HAP-1 (cell line): ENCODE results near the gene FBXW7.

Source experiments
- DNase-seq, 2 experiments: peaks; one replicate each; pipeline ENCODE4 v3.0.0-alpha.2; 2016 to 2020; ENCODE audit warnings: low spot score in 2 of 2
- H3K27me3 ChIP-seq: fragments of 250-450 bp; sonication (Bioruptor Pico); 2 replicates; pipeline ENCODE4 v1.5.1; 2020; ENCODE audit warnings: low read depth, mild to moderate bottlenecking, moderate library complexity
- H3K36me3 ChIP-seq: fragments of 250-450 bp; sonication (Bioruptor Pico); replicated peaks from 2 replicates; pipeline ENCODE4 v1.5.1; 2020; ENCODE audit warnings: mild to moderate bottlenecking
- H3K4me1 ChIP-seq: fragments of 250-450 bp; sonication (Bioruptor Pico); 2 replicates; pipeline ENCODE4 v1.5.1; 2020; ENCODE audit warnings: mild to moderate bottlenecking
- H3K4me3 ChIP-seq: fragments of 250-450 bp; sonication (Bioruptor Pico); 2 replicates; pipeline ENCODE4 v1.5.1; 2020; ENCODE audit warnings: mild to moderate bottlenecking, moderate library complexity
- H3K9me3 ChIP-seq: fragments of 250-450 bp; sonication (Bioruptor Pico); 2 replicates; pipeline ENCODE4 v1.5.1; 2020; ENCODE audit warnings: mild to moderate bottlenecking, moderate library complexity
- in situ Hi-C: fragments of 300-500 bp; cut with MboI; formaldehyde crosslinking; loops from 3 replicates; pipeline ENCODE4 v1.14.3; 2020; ENCODE audit warnings: low sequenced_read_pairs, inconsistent platforms, mixed read lengths

Gene FBXW7

GRCh38 chr4:152464030-152464823 is 71.7 kb downstream of the FBXW7 start:
- Histone ChIP-seq H3K4me3 (no peak overlapping the region), H3K27me3 (no peaks in the 10 kb centered on the region), H3K36me3 (no peaks in the 10 kb centered on the region), H3K9me3 (no peaks in the 10 kb centered on the region), H3K4me1 (peaks cover 21% of the 10 kb centered on the region)
- in situ Hi-C loops = no loop called here
- DNase-seq = no peak

- DNase-seq = no peak
- in situ Hi-C loops = no loop called here
- no peaks in the 10 kb centered on the region for H3K36me3 ChIP-seq
- no peaks in the 10 kb centered on the region for H3K27me3 ChIP-seq
- H3K4me1 ChIP-seq = peaks cover 19% of the 10 kb centered on the region
- H3K9me3 ChIP-seq = no peaks in the 10 kb centered on the region
- no peak overlapping the region for H3K4me3 ChIP-seq
These were observed 72.3 kb downstream of the FBXW7 start for GRCh38 chr4:152463562-152463961.

- no peak for DNase-seq
- H3K4me1 ChIP-seq = peaks cover 10% of the 10 kb centered on the region
- no peaks in the 10 kb centered on the region for H3K9me3 ChIP-seq
- no peaks in the 10 kb centered on the region for H3K27me3 ChIP-seq
- no peaks in the 10 kb centered on the region for H3K36me3 ChIP-seq
- no peak overlapping the region for H3K4me3 ChIP-seq
- in situ Hi-C loops = no loop called here
These were observed 73.2 kb downstream of the FBXW7 start for GRCh38 chr4:152462695-152463094.

- in situ Hi-C loops = no loop called here
- no peaks in the 10 kb centered on the region for H3K27me3 ChIP-seq
- H3K36me3 ChIP-seq = no peaks in the 10 kb centered on the region
- no peaks in the 10 kb centered on the region for H3K9me3 ChIP-seq
- no peak for DNase-seq
- H3K4me3 ChIP-seq = no peak overlapping the region
- peaks cover 7% of the 10 kb centered on the region for H3K4me1 ChIP-seq
These were observed 73.8 kb downstream of the FBXW7 start for GRCh38 chr4:152462047-152462446.

- no peaks in the 10 kb centered on the region for H3K27me3 ChIP-seq
- no peaks in the 10 kb centered on the region for H3K9me3 ChIP-seq
- in situ Hi-C loops = no loop called here
- H3K36me3 ChIP-seq = no peaks in the 10 kb centered on the region
- DNase-seq = no peak
- no peak overlapping the region for H3K4me3 ChIP-seq
- peaks cover 7% of the 10 kb centered on the region for H3K4me1 ChIP-seq
These were observed 75.4 kb downstream of the FBXW7 start for GRCh38 chr4:152460488-152460887.

GRCh38 chr4:152459326-152459725 is 76.6 kb downstream of the FBXW7 start:
- peaks cover 3% of the 10 kb centered on the region for H3K4me1 ChIP-seq
- H3K9me3 ChIP-seq = no peaks in the 10 kb centered on the region
- in situ Hi-C loops = no loop called here
- H3K36me3 ChIP-seq = no peaks in the 10 kb centered on the region
- no peak for DNase-seq
- H3K4me3 ChIP-seq = no peak overlapping the region
- no peaks in the 10 kb centered on the region for H3K27me3 ChIP-seq

- no peak for DNase-seq
- in situ Hi-C loops = no loop called here
- no peak overlapping the region for H3K4me3 ChIP-seq
- H3K36me3 ChIP-seq = no peaks in the 10 kb centered on the region
- no peaks in the 10 kb centered on the region for H3K27me3 ChIP-seq
- H3K4me1 ChIP-seq = no peaks in the 10 kb centered on the region
- no peaks in the 10 kb centered on the region for H3K9me3 ChIP-seq
These were observed 77.0 kb downstream of the FBXW7 start for GRCh38 chr4:152458801-152459302.

- Histone ChIP-seq H3K4me1 (no peaks in the 10 kb centered on the region), H3K9me3 (no peaks in the 10 kb centered on the region), H3K27me3 (no peaks in the 10 kb centered on the region), H3K36me3 (no peaks in the 10 kb centered on the region), H3K4me3 (no peak overlapping the region)
- no peak for DNase-seq
- in situ Hi-C loops = no loop called here
These were observed 79.3 kb downstream of the FBXW7 start for GRCh38 chr4:152456609-152457008.

GRCh38 chr4:152455311-152455710 is 80.6 kb downstream of the FBXW7 start:
- Histone ChIP-seq H3K4me3 (no peak overlapping the region), H3K36me3 (no peaks in the 10 kb centered on the region), H3K4me1 (no peaks in the 10 kb centered on the region), H3K9me3 (no peaks in the 10 kb centered on the region), H3K27me3 (no peaks in the 10 kb centered on the region)
- in situ Hi-C loops = no loop called here
- DNase-seq = no peak

GRCh38 chr4:152454398-152455011 is 81.4 kb downstream of the FBXW7 start:
- no peaks in the 10 kb centered on the region for H3K4me1 ChIP-seq
- no peaks in the 10 kb centered on the region for H3K9me3 ChIP-seq
- peak in 1 of 2 experiments; percentile 72 for DNase-seq
- no peaks in the 10 kb centered on the region for H3K36me3 ChIP-seq
- no peak overlapping the region for H3K4me3 ChIP-seq
- in situ Hi-C loops = no loop called here
- no peaks in the 10 kb centered on the region for H3K27me3 ChIP-seq

- no peak for DNase-seq
- in situ Hi-C loops = no loop called here
These were observed 84.4 kb downstream of the FBXW7 start for GRCh38 chr4:152451496-152451895.

GRCh38 chr4:152448854-152449253 is 87.0 kb downstream of the FBXW7 start:
- in situ Hi-C loops = no loop called here
- no peaks in the 10 kb centered on the region for H3K36me3 ChIP-seq
- no peak overlapping the region for H3K4me3 ChIP-seq
- DNase-seq = no peak
- no peaks in the 10 kb centered on the region for H3K27me3 ChIP-seq
- H3K9me3 ChIP-seq = no peaks in the 10 kb centered on the region
- H3K4me1 ChIP-seq = no peaks in the 10 kb centered on the region

More at GRCh38 chr4:152451496-152451895, 84.4 kb downstream of the FBXW7 start:
- H3K36me3 ChIP-seq = no peaks in the 10 kb centered on the region
- H3K9me3 ChIP-seq = no peaks in the 10 kb centered on the region
- H3K27me3 ChIP-seq = no peaks in the 10 kb centered on the region
- no peak overlapping the region for H3K4me3 ChIP-seq
- no peaks in the 10 kb centered on the region for H3K4me1 ChIP-seq

GRCh38 chr4:152448038-152448707 is 87.7 kb downstream of the FBXW7 start:
- Histone ChIP-seq H3K27me3 (no peaks in the 10 kb centered on the region), H3K36me3 (no peaks in the 10 kb centered on the region), H3K4me3 (no peak overlapping the region), H3K9me3 (no peaks in the 10 kb centered on the region), H3K4me1 (no peaks in the 10 kb centered on the region)
- in situ Hi-C loops = no loop called here
- DNase-seq = no peak

- H3K9me3 ChIP-seq = no peaks in the 10 kb centered on the region
- no peaks in the 10 kb centered on the region for H3K4me1 ChIP-seq
- H3K36me3 ChIP-seq = no peaks in the 10 kb centered on the region
- DNase-seq = no peak
- H3K4me3 ChIP-seq = no peak overlapping the region
- in situ Hi-C loops = no loop called here
- no peaks in the 10 kb centered on the region for H3K27me3 ChIP-seq
These were observed 92.0 kb downstream of the FBXW7 start for GRCh38 chr4:152443859-152444258.
